Astrocyte of the hippocampus (primary cell): ENCODE data around the gene MYH9.

ENCODE experiments used
- DNase-seq: peaks from one replicate; pipeline ENCODE4 v3.0.0; 2011; ENCODE audit warnings: low read depth, low spot score

The MYH9 gene

DNA sequence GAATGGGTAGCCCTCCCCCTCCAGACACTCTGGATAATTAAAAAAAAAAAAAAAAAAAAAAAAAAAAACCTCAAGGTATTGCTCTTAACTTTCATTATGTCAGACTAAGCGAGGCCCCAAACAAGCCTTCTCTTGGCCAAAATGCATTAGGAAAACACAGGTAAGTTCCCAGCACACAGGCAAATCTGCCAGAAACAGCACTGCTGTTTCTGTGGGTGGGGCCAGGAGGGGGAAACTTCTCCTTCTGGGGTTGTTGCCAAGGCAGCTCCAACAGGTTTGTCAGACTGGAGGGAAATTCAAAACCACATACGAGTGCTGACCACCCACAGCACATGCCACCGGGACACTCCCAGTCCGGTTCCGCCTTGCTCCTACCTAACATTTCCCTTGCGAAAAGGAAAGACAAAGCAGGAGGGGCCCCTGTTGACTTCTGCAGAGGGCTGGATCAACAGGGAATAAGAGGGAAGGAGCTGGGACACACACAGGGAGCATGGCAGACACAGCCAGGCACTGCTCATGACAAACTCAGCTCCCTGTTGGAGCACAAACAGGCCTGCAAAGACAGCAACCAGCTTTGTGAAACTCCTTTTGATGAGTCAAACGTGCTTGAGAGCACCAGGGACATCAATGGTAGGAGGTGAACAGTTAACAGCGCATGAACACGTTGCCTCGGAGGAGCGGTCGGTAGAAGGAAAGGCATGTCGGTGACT is 55.0 kb downstream of the MYH9 start:
- DNase-seq, result peak; percentile 87

DNA sequence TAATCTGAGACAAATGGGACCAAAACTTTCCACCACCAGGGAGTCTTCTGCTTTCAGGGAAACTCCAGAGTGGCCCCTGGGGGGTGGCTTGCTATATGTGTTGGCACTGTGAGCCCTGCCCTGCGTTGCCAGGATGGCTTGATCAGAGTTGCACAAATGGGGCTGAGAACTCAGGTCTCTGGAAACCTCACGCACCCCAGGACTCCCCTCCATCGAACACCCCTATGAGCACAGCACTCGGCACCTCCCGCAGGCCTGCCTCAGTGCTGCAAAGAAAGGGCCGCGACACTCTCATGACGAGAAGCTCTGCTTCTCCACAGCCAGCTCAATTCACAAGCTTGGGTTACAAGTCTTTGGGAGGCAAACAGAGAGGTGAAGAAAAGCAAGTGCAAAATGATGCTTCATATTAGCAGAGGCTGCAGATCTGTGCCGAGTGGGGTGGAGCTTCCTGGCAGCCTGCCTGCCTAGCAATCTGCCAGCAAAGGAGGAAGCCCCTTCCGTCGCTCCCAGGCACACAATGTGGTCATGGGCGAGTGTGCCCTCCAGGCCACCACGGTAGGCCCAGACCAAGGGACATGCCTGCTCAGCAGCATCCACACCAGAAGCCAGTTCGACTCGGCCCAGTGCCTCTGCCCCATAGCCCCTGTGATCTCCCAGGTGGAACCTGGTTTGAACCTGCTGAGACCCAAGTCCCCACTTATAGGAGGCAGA is 55.7 kb downstream of the MYH9 start:
- peak; percentile 68 for DNase-seq

DNA sequence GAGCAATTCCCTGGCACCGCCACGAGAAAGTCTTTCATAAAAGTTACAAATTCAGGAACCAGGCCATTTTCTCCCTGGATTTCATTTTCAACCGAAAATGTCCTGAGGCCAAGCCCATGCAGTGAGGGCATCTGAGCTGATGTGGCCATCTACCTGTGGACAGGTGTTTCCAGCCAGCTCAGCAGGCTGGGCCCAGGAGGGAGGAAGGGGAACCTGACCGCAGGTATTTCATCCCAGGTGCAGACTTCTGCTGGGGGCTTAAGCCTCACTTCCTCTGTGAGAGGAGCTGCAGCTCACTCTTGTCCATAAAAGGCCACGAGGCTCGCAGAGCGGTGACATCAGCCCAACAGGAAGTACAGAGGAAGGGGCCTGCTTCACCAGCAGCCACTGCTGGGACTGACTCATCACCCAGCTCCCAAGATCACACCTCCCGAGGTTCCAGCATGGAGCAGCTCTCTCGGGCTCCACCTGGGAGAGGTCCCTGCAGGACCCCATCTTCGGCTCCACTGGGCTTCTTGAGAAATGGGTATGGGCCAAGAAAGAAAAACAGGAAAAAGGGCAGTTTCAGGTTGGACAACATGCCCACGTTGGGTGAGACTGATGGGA is 56.4 kb downstream of the MYH9 start:
- peak; percentile 94 for DNase-seq

DNA sequence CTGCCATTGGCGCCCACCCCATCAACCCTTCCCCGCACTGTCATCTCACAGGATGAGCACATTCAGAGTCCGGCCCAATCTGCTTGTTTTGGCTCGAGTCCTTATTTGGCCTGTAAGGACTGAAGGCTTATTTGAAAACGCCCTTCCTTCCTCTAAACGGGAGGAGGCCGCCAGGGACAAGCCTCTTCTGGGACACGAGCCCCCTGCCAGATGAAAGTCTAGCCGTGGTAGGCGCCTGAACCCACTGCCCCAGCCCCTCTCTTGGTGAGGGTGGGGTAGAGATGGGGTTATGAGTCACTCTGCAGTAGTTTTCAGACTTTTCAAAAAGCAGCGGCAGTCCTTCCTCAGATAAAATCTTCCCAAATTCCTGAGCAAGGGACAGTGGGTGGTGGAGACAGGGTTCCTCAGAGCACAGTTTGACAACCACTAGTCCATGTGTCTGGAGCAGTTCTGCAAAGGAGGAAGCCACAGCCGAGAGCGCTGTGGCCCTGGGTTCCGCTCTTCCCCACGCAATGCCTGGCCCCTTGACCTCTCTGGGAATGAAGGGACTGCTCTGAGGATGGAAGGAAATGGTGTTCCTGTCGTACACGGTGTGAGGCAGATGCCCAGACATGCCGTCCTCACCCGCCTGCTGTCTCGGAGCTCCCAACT is 57.0 kb downstream of the MYH9 start:
- DNase-seq, result peak; percentile 68

DNA sequence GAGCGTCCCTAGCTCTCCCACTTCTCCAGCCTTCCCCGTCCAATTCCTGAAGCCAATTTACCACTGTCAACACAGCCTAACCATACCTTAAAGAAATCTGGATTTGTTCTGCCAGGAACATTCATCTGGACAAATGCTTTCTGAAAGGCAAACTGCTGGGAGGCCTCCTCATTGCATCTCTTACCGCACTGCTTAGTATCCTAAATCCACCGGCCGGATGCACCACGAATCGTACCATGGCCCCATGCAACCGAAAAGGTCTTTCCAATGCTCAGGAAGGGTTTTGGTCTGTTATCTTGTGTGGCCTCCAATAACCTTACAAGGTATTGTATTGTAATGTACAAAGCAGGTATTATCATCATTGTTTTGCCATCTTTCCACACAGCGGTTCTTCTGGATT is 57.6 kb downstream of the MYH9 start:
- no peak for DNase-seq

DNA sequence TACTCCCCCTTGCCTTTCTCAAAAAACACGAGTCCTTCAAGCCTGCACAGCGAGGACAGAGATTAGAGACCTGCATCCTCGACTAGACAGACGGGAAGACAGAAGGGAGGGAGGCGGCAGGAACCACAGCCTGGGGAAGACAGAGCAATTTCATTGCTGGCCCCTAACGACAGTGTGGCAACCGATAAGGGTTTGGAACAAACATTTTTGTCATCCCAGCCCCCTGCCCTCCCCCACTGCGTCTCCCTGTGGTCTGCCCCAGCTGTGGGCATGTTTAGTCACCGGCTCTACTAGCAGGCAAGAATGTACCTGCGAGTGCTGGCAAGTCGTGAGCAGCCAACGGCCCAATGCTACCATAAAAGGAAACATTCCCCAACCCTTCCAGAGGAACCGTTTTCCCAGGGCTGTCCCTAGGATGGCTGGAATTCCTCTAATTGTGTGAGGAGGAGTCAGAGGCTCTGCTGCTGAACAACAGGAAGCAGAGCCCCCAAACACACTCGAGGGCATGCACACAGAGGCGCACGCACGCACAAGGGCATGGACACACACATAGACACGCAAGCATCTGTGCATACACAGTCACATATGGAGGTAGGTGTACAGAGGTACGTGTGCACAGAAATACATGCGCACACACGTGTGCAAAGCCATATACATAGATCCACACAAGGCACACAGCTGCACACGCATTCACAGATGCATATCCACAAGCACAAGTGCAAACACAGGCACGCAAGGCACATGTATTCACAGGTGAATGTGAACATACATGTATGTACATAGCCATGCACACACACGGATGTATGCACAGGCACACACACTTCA is 58.3 kb downstream of the MYH9 start:
- DNase-seq, result peak; percentile 99

DNA sequence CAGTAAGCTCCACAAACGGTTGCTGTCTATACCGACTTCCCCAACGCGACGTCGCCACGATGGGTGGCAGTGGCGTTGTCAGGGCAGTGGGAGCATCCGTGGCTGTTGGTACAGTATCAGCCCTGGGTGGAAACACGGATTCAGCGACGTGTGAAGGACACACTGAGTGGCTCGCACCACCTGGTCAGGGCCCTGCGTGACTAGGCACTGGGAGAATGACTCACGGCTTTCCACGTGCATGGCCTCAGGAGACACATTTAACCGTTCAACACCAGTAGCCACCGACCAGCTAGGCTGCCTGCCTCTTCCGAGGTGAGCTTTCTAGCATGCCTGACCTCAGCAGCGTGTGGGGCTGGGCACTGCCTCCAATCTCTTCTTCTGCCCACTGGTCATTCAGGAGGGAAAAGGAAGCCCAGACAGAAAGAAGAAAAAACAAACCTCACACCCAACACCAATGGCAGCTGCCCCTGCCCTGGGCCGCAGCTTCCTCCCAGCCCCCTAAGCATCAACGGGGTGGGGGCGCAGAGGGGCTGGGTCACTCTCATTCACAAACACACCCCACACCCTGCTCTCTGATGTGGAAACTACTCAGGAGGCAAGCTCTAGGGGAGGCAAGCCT is 59.0 kb downstream of the MYH9 start:
- peak; percentile 92 for DNase-seq

DNA sequence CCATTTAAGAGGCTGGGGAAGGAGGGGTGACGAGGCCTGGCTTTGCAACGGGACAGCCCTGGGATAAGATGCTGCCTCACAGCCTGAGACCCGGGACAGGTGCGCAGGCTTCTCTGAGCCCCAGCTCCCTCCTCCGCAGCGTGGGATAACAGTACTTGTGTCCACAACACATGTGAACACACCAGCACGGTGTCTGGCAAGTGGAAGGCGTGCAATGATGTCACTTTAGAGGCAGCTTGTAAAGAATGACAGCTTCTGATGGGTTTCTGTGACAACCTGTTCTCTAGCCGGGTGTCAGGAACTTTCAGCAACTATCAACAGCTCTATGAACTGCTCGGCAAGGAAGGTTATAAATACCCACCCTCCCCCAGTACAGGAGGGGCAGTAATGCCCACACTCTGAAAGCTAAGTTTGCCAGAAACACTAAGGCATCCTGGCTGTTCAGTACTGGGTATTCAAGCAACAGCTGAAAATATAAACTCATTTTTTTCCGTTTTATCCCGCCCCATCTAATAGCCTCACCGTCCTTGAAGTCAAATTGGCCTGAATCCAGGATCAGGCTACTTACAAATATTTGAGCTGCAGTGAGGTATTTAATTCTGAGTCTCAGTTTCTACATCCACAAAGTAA is 59.7 kb downstream of the MYH9 start:
- peak; percentile 71 for DNase-seq

DNA sequence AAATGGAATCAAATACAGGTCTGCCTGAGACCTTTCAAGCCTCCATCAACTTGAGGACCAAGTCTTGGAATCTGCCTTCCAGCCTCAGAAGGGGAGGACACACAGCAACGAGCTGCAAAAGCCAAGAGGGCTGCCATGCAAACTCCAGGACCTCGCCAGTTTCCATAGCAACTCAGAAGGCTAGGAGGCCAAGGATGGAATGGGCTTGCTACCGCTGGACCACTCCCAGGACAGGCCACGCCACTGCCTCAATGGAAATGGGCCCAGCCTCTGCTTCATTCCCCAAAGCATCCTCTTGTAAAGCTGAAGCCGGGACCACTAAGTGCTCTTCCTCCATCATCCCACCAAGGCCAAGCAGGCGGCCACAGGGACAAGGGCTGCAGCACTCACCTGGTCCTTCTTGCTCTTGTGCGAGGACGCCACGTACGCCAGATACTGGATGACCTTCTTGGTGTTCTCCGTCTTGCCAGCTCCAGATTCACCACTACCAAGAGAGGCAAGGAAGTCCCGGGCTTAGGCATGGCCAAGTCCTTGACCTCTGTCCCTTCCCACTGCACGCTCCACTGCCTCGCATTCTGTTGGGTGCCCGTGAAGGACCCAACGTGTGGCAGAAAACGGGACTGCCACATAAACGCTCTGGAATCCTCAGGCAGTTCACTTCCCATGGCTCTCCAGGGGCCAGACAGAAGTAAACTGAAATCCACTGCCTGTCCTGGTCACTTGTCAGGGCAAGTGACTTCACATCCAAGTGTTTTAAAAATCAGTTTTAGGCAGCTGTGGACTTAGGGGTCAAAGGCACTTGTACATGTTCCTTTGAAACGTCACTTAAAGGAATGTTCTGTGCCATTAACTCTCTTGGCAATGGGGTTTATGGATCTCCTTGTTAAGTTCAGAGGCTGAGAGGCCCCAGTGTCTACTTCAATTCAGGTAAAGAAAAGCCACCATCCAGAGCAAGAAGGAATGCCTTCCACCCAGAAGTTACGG is 61.3 kb downstream of the MYH9 start:
- no peak for DNase-seq

DNA sequence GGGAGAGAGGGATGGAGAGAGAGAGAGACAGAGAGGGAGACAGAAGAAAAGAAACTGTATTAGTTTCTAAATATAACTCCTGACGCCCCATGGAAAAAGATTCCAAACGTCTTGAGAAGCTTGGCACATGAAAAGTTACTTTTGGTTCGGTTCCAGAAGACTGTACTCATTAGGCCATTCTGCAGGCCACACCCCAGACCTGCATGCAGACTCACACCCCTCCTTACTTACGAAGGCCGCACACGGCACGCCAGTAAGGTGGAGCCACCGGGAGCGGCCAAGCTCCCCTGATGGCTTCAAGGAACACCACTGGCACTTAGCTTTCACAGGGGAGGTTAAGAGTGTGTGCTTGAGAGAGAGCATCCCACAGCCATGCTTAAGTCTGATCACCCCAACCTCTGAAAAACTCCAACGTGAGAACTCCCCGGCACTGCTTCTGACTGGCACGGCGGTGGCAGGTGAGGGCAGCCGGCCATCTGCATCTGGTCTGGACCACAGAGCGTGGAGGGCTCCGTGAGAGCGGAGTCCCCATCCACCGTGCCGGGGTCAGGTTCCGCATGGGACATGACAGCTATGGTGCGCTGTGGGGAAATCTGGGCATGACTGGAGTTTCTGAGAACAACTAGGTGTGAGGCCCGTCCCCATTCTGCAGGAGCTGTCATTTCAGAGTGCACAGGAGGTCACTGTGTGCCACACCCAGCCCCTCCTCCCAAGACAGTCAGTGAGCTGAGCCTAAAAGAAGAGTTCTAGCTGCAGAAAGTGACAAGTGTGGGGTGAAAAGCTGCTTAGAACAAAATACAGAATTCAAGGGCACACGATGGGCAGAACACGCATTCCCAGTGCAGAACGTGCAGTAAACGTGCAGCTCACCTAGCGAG is 62.4 kb downstream of the MYH9 start:
- DNase-seq, result peak; percentile 96

DNA sequence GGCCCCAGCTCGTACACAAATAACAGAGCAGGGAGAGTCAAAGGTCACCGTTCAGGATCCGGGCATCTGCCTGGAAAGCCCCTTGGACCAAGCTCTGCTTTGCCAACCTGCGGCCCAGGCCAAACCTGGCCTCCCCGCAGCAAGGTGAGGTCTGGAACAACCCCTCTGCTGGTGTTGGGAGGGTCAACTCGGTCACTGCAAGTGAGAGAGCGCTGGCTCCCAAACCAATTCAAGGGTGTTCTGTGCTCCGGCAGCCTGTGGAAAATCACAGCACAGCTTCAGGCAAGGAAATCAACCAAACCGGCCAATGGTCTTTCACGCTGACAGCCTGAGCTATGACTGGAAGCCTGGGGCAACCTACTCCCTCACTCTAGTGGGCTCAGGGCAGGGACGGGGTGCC is 63.4 kb downstream of the MYH9 start:
- no peak for DNase-seq

DNA sequence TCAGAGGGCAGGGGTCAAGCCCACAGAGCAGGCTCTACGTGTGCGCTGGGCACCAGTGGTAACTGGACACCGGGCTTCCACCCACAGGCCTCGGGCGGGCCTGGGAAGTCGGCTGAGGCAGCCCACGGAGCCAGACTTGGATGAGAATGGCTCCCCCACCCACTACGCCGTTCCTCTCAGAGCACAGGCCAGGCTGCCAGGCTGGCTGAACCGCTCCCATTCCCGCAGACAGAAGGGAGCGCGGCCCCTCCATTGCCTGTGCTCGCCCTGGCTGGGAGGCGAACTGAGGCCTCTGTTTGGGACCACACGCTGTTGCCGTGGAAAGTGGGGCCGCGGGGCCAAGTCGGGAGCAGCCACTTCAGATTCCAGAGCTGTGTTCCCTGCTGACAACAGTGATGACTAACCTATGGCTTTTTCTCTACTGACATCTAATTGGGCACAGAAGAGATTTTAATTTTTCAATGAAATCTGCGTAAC is 63.9 kb downstream of the MYH9 start:
- DNase-seq, result peak; percentile 63

DNA sequence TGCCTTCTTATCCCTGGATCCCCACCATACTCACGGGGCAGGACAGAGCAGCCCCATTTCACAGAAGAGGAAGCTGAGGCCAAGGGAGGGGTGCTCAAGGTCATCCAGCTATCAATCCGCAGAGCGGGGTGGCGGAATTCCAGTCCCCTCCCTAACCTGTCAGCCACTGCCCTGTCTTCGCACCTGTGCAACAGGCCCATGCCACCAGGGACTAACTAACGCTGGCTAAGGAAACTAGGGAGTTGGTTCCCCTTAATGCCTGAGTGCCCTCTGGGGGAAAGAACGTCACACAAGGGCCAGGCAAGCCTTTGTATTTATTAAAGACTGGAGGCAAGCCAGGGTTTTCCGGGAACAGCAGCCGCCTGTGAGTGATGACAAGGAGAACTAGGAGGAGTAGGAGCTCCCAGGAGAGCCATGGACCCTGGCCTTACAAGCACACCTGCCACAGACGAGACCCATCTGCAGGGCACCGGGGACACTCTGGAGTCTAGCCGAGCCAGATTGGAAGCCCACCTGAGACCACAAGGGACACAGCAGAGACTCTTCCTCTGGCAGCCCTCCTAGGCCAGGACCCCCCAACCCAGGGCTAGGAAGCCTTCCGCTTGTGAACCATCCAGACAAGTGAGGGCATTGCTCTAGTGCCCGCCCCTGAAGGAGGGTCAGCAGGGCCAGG is 64.4 kb downstream of the MYH9 start:
- DNase-seq, result peak; percentile 86

DNA sequence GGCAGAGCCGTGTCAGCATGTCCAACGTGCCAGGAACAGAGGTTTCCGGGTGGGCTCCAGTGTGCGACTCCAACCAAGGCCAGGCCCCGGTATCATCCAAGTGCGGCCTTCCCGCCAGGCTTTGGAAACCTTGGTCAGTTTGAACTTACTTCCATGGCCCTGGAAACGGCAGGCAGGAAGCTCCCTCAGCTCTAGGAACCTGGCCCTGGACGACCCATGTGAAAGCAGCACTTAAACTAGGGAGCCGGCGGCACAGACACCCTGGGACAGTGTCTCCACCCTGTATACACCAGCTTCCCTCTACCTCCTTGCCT is 65.2 kb downstream of the MYH9 start:
- DNase-seq, result no peak

DNA sequence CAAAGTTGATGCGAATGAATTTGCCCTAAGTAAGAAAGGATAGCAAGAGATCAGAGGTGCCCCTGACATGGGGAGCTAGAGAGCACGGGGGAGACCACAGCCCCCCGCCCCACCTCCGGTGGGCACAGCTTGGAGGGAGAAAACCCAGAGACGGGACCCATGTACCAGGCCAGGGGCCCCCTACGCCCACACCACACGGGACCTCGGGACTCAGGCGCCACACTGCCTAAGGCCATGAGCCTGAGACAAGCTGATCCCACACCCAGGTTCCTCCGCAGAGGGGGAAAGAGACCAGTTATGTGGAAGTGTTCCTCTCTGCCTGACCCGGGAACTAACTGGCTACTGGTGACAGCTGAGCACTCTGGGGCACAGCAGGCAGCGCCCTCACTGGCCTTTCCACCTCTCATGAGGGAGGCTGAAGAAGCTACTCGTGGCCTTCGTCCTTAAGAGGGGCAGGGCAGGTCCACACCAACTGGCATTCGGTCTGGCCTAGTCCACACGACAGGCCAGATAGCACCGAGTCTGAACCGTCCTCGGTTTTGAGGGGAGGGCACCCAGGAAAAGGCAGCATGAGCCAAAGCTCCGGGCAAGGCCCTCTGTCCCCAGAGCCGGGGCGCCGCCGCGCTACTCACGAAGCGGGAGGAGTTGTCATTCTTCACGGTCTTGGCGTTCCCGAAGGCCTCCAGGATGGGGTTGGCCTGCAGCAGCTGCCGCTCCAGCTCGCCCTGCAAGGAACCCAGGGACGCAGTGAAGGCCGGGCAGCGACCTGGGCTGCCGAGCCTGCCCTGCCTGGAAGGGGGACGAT is 65.8 kb downstream of the MYH9 start:
- DNase-seq, result no peak

DNA sequence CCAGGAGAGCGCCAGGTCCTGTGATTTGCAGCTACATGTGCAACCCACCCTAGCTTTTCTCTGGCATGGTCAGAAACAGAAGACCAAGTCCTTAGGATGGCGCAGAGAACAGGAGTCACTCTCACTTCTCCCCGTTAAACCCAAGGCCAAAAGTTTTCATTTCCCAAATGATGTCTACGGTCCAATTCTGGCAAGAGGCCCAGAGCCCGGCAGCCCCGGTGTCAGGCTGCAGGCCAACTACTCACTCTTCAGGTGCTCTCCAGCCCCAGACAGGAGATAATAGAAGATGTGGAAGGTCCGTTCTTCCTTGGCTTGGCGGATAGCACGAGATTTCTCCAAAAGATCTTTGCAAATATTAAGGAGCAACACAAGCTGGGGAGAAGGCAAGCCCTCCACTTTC is 67.2 kb downstream of the MYH9 start:
- DNase-seq, result no peak
